GM23338 (cell line): ENCODE measurements around the gene CUBN. TPM values are rescaled to one million over a fixed set of nuclear protein-coding genes. Genes with fewer than 3 reads are reported as not detected.

Experiments
- ATAC-seq: fragments of 200-7000 bp; cut with Tn5 transposase; 3 replicates; pipeline ENCODE4 v1.9.1; 2020
- DNase-seq: peaks from one replicate; pipeline ENCODE4 v3.0.0-alpha.2; 2015; ENCODE audit warnings: low spot score
- H2AFZ ChIP-seq: fragments of 200-600 bp; sonication (generic); 2 replicates; pipeline ENCODE4 v1.8.0; 2016; ENCODE audit warnings: antibody characterized with exemption, mild to moderate bottlenecking, moderate library complexity
- H3F3A ChIP-seq: fragments of 200-600 bp; sonication (generic); replicated peaks from 2 replicates; pipeline ENCODE4 v1.8.0; 2017; ENCODE audit warnings: antibody characterized with exemption, mixed run types, low read depth
- H3K27ac ChIP-seq: fragments of 200-600 bp; sonication (generic); 2 replicates; pipeline ENCODE4 v1.6.1; 2016; ENCODE audit warnings: low read depth
- H3K27me3 ChIP-seq: fragments of 200-600 bp; sonication (generic); 2 replicates; pipeline ENCODE4 v1.8.0; 2016; ENCODE audit warnings: mild to moderate bottlenecking, mixed run types, moderate library complexity; ENCODE audit not compliant: insufficient read depth
- H3K36me3 ChIP-seq: fragments of 200-600 bp; sonication (generic); 2 replicates; pipeline ENCODE4 v1.8.0; 2016; ENCODE audit warnings: mild to moderate bottlenecking; ENCODE audit not compliant: insufficient read depth
- H3K4me1 ChIP-seq: fragments of 200-600 bp; sonication (generic); 2 replicates; pipeline ENCODE4 v1.8.0; 2016; ENCODE audit warnings: mild to moderate bottlenecking, moderate library complexity; ENCODE audit not compliant: insufficient read depth
- H3K4me2 ChIP-seq: fragments of 200-600 bp; sonication (generic); 2 replicates; pipeline ENCODE4 v1.7.1; 2017; ENCODE audit warnings: mixed run types
- H3K4me3 ChIP-seq: fragments of 200-600 bp; sonication (generic); 2 replicates; pipeline ENCODE4 v1.6.1; 2016; ENCODE audit warnings: mixed run types
- H3K79me2 ChIP-seq: fragments of 200-600 bp; sonication (generic); replicated peaks from 2 replicates; pipeline ENCODE4 v1.8.0; 2017; ENCODE audit warnings: mild to moderate bottlenecking; ENCODE audit not compliant: insufficient read depth
- H3K9me2 ChIP-seq: fragments of 200-600 bp; sonication (generic); 2 replicates; pipeline ENCODE4 v1.8.0; 2017; ENCODE audit not compliant: insufficient read depth
- H4K20me1 ChIP-seq: fragments of 200-600 bp; sonication (generic); replicated peaks from 2 replicates; pipeline ENCODE4 v1.8.0; 2017; ENCODE audit warnings: mild to moderate bottlenecking; ENCODE audit not compliant: insufficient read depth
- H3K27ac Mint-ChIP-seq: 2 replicates; pipeline ENCODE4 v1.8.0; 2020; ENCODE audit warnings: inconsistent platforms, mild to moderate bottlenecking, moderate library complexity, mixed read lengths
- H3K27me3 Mint-ChIP-seq: 3 replicates; pipeline ENCODE4 v1.8.0; 2022; ENCODE audit warnings: low read depth, mild to moderate bottlenecking, moderate library complexity, mixed read lengths, inconsistent platforms; ENCODE audit not compliant: insufficient read depth, poor library complexity
- H3K36me3 Mint-ChIP-seq: 3 replicates; pipeline ENCODE4 v1.8.0; 2021; ENCODE audit warnings: low read depth, mild to moderate bottlenecking, inconsistent platforms, moderate library complexity, mixed read lengths
- H3K4me1 Mint-ChIP-seq: 3 replicates; pipeline ENCODE4 v1.8.0; 2020; ENCODE audit warnings: mild to moderate bottlenecking, inconsistent platforms, mixed read lengths
- H3K4me3 Mint-ChIP-seq: 3 replicates; pipeline ENCODE4 v1.8.0; 2021; ENCODE audit warnings: moderate library complexity, mild to moderate bottlenecking, inconsistent platforms, mixed read lengths
- H3K9me3 Mint-ChIP-seq: 3 replicates; pipeline ENCODE4 v1.8.0; 2020; ENCODE audit warnings: moderate library complexity, mild to moderate bottlenecking, inconsistent platforms, mixed read lengths
- CREB1 ChIP-seq: fragments of 250-450 bp; sonication (Bioruptor Pico); IDR thresholded peaks from 2 replicates; pipeline ENCODE4 v1.5.0; 2020; ENCODE audit warnings: low read depth, mild to moderate bottlenecking, moderate library complexity
- CTCF ChIP-seq, 2 experiments: fragments of 200-600 bp in 1 of 2; sonication (generic) in 1 of 2; conservative IDR thresholded peaks; 2 replicates each; pipeline versions ENCODE4 v1.5.1 to v1.6.1; 2016 to 2017; ENCODE audit warnings: antibody characterized with exemption in 2 of 2, low read depth in 2 of 2, mild to moderate bottlenecking in 2 of 2, moderate library complexity in 1 of 2
- EZH2 ChIP-seq: fragments of 200-600 bp; sonication (generic); IDR thresholded peaks from one replicate; pipeline ENCODE4 v1.8.0; 2017; ENCODE audit warnings: antibody characterized with exemption, mild to moderate bottlenecking, low read depth; ENCODE audit not compliant: unreplicated experiment
- NANOG ChIP-seq: IDR thresholded peaks from 2 replicates; pipeline ENCODE4 v1.6.1; 2016; ENCODE audit warnings: antibody characterized with exemption, borderline replicate concordance
- REST ChIP-seq: IDR thresholded peaks from one replicate; pipeline ENCODE4 v1.6.1; 2018; ENCODE audit warnings: antibody characterized with exemption; ENCODE audit not compliant: unreplicated experiment
- STAT1 ChIP-seq: IDR thresholded peaks from one replicate; pipeline ENCODE4 v1.6.1; 2016; ENCODE audit warnings: antibody characterized with exemption; ENCODE audit not compliant: unreplicated experiment
- ZNF114 ChIP-seq: fragments of 250-450 bp; sonication (Bioruptor Pico); IDR thresholded peaks from 2 replicates; pipeline ENCODE4 v1.5.0; 2020; ENCODE audit warnings: mild to moderate bottlenecking, moderate library complexity
- ZNF331 ChIP-seq: fragments of 250-450 bp; sonication (Bioruptor Pico); IDR thresholded peaks from 2 replicates; pipeline ENCODE4 v1.5.0; 2020; ENCODE audit warnings: low read depth, mild to moderate bottlenecking, moderate library complexity
- polyA plus RNA-seq: library from polyadenylated mRNA; unstranded; fragments of >200 nt; fragmentation: Nextera tagmentation; extraction: Ambion mirVana; gene quantifications from 2 replicates; pipeline ENCODE4 v1.2.1, GENCODE V29; 2016
- total RNA-seq: library from RNA; depleted of rRNA; stranded (reverse); fragments of >200 nt; shearing (Covaris generic); gene quantifications from 2 replicates; pipeline ENCODE4 v1.2.3, GENCODE V29; 2014

The CUBN gene
- total and polyA plus RNA-seq, 2 experiments from 2014 or later = 0.06 to 1.8 TPM

DNA sequence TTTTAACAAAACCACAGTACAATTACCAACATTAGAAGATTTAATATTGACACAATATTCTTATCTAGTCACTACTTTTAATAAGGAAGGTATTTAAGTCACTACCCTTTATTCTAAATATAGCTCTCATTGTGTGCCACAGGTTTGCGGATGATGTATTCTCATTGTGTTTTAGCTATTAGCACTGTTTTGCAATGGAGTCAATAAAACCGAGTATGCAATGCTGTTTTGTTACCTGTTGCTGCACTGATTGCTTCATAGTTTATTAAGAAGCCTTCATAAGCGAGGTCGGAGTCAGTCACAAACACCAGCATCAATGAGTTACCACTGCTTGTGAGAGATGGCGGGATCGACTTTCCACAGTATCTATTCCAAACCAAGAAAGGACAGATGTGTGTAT lies 64.3 kb downstream of the CUBN start:
- H3K27ac Mint-ChIP-seq = no peak overlapping the region

More for the DNA sequence above, 64.3 kb downstream of the CUBN start:
- Histone ChIP-seq H2AFZ (no peak overlapping the region), H3K9me2 (no peaks in the 10 kb centered on the region), H3K4me1 (0 out of 2 replicates have a peak, but pooled peaks cover 10% of the 10 kb centered on the region), H4K20me1 (no peaks in the 10 kb centered on the region), H3K27ac (no peak overlapping the region), H3K27me3 (no peaks in the 10 kb centered on the region), H3F3A (no peaks in the 10 kb centered on the region), H3K4me2 (no peak overlapping the region), H3K36me3 (no peaks in the 10 kb centered on the region), H3K79me2 (no peaks in the 10 kb centered on the region), H3K4me3 (no peak overlapping the region)
- DNase-seq = no peak
- TF ChIP-seq EZH2 (no peak), CTCF (conservative IDR thresholded peaks at IDR 0.05; ENCODE audit: low read depth in 2 of 2) (no peak), REST (no peak), ZNF331 (no peak), STAT1 (no peak), CREB1 (CRISPR knock-in tag) (no peak), NANOG (no peak), ZNF114 (CRISPR knock-in tag) (no peak)
- Mint-ChIP-seq H3K36me3 (no peaks in the 10 kb centered on the region; the same call in 2 of the 3 replicates), H3K9me3 (no peaks in the 10 kb centered on the region), H3K4me1 (peaks cover 17% of the 10 kb centered on the region), H3K27me3 (no peaks in the 10 kb centered on the region), H3K4me3 (no peak overlapping the region)
- ATAC-seq = no peak
